Measurements from ENCODE around the gene KLHL28. TPM values are rescaled to one million over a fixed set of nuclear protein-coding genes. Genes with fewer than 3 reads are reported as not detected.

The KLHL28 gene, protein sequence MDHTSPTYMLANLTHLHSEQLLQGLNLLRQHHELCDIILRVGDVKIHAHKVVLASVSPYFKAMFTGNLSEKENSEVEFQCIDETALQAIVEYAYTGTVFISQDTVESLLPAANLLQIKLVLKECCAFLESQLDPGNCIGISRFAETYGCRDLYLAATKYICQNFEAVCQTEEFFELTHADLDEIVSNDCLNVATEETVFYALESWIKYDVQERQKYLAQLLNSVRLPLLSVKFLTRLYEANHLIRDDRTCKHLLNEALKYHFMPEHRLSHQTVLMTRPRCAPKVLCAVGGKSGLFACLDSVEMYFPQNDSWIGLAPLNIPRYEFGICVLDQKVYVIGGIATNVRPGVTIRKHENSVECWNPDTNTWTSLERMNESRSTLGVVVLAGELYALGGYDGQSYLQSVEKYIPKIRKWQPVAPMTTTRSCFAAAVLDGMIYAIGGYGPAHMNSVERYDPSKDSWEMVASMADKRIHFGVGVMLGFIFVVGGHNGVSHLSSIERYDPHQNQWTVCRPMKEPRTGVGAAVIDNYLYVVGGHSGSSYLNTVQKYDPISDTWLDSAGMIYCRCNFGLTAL
- 10 to 100 TPM in 10 of 12 donors, 1 to 10 TPM in 1, not detected in 1; 9.2 to 21.6 (median 18.0) TPM for polyA plus RNA-seq (ENCODE audit: insufficient read length in 12 of 12)
- long read RNA-seq, donor 1, full-length matches to known transcripts = 1 of 1 reads
- long read RNA-seq, donor 1, partial matches to known transcripts = 0 of 1 reads
- long read RNA-seq, donor 1, other reads (novel, unspliced or antisense) = 0 of 1 reads
- long read RNA-seq, donor 2, full-length matches to known transcripts = 2 of 2 reads
- long read RNA-seq, donor 2, partial matches to known transcripts = 0 of 2 reads
- long read RNA-seq, donor 2, other reads (novel, unspliced or antisense) = 0 of 2 reads
- long read RNA-seq, donor 3, full-length matches to known transcripts = 1 of 1 reads
- long read RNA-seq, donor 3, partial matches to known transcripts = 0 of 1 reads
- long read RNA-seq, donor 3, other reads (novel, unspliced or antisense) = 0 of 1 reads
- long read RNA-seq, donor 4, full-length matches to known transcripts = 2 of 2 reads
- long read RNA-seq, donor 4, partial matches to known transcripts = 0 of 2 reads
- long read RNA-seq, donor 4, other reads (novel, unspliced or antisense) = 0 of 2 reads
- long read RNA-seq, donor 5, full-length matches to known transcripts = 3 of 27 reads
- long read RNA-seq, donor 5, partial matches to known transcripts = 18 of 27 reads
- long read RNA-seq, donor 5, other reads (novel, unspliced or antisense) = 6 of 27 reads
- long read RNA-seq, donor 6 = 0 reads
- long read RNA-seq, donor 7, full-length matches to known transcripts = 4 of 4 reads
- long read RNA-seq, donor 7, partial matches to known transcripts = 0 of 4 reads
- long read RNA-seq, donor 7, other reads (novel, unspliced or antisense) = 0 of 4 reads
- long read RNA-seq, donor 8, full-length matches to known transcripts = 5 of 62 reads
- long read RNA-seq, donor 8, partial matches to known transcripts = 57 of 62 reads
- long read RNA-seq, donor 8, other reads (novel, unspliced or antisense) = 0 of 62 reads
- long read RNA-seq, donor 9 = 0 reads
- long read RNA-seq, donor 10, full-length matches to known transcripts = 1 of 1 reads
- long read RNA-seq, donor 10, partial matches to known transcripts = 0 of 1 reads
- long read RNA-seq, donor 10, other reads (novel, unspliced or antisense) = 0 of 1 reads
- long read RNA-seq, donor 11, partial matches to known transcripts = 19 of 20 reads
- long read RNA-seq, donor 11, other reads (novel, unspliced or antisense) = 0 of 20 reads

- DNase-seq = peak; percentile 100
Measured at GRCh38 chr14:44961554-44962333, at the start of gene KLHL28, which contains the start of gene TOGARAM1. TSS of gene KLHL28 (minus strand) at chr14:44961947. CDS start at chr14:44945928, 16,019 bp downstream. TSS of gene TOGARAM1 (plus strand) at chr14:44962190. CDS start at chr14:44962422, 232 bp downstream.

GRCh38 chr14:45003924-45004323 is 42.2 kb upstream of the KLHL28 start:
- DNase-seq = no peak

DNA sequence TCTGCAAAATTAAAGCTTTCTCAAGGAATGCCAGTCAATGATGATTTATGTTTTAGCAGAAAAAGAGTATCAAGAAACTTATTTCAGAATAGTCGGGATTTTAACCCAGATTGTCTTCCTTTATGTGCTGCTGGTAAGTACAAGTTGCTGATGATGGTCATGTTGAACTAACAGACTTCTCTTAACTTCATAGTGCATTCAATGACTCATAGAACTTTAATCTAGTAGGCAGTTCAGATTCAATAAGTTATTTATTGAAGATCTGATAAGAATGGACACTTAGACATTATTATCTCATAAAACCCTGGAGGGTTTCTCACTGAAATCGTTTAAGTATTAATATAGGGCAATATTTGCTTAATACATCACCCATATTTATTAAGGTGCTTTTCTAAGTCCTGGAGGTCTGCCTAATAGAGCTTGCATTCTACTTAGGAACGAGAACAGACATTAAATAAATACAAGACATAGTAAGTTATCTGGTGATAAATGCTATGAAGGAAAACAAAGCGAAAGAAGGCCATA is 34.1 kb upstream of the KLHL28 start:
- no peak for DNase-seq

GRCh38 chr14:44995196-44995595 is 33.4 kb upstream of the KLHL28 start:
- no peak for DNase-seq

DNA sequence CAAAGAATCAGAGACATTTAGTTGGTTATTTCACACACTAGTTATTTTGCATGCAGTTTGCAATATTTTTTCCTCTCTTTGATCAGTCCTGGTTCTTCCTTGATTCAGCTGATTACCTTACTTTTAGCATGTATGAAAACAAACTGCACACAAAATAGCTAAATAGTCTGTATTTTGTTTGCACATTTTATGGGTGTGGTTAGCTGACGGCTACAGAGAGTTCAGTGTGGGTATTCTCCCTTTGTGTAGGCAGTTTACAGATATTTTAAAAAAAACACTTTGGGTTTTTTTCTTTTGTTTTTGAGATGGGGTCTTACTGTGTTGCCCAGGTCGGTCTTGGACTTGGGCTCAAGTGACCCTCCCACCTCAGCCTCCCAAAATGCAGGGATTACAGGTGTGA is 28.8 kb upstream of the KLHL28 start:
- no peak for DNase-seq

- DNase-seq = no peak
Measured at GRCh38 chr14:44989497-44990440, 28.0 kb upstream of the KLHL28 start.

- DNase-seq = no peak
Measured at GRCh38 chr14:44988694-44989093, 26.9 kb upstream of the KLHL28 start.

DNA sequence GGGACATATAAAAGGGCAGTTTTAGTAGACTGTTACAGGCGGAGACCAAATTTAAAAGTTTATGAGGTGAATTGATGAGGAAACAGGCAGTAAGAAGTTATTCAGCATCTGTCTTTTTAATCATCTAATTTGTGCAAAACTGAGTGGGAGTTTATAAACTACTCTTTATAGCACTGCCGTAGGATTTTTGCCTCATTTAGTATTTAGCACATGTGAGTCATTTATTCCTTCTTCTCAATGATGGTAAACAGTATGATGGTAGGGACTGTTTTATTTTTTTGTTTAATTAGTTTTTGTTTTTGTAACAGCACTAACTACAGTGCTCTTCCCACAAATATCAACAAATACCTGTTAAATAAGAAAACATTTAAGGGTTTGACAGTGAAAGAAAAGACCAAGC is 20.8 kb upstream of the KLHL28 start:
- DNase-seq = no peak

- DNase-seq = no peak
Measured at GRCh38 chr14:44981198-44981597, 19.5 kb upstream of the KLHL28 start.

GRCh38 chr14:44979740-44980356 is 18.1 kb upstream of the KLHL28 start:
- peak; percentile 64 for DNase-seq

- no peak for DNase-seq
Measured at GRCh38 chr14:44979273-44979672, 17.5 kb upstream of the KLHL28 start.

- DNase-seq = no peak
Measured at GRCh38 chr14:44971459-44971858, 9.7 kb upstream of the KLHL28 start.

- DNase-seq = no peak
Measured at GRCh38 chr14:44970907-44971306, 9.2 kb upstream of the KLHL28 start.

DNA sequence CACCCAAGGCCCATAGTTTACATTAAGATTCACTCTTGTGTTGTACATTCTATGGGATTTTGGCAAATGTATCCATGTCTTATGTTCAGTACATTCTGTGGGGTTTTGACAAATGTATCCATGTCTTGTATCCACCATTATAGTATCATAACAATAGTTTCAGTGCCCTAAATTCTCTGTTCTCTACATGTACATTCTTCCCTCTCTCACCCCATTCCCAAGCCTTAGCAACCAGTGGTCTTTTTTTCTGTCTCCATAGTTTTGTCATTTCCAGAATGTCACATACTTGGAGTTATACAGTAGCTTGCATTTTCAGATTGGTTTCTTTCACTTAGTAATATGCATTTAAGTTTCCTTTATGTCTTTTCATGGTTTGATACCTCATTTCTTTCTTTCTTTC is 7.0 kb upstream of the KLHL28 start:
- no peak for DNase-seq

- DNase-seq = no peak
Measured at GRCh38 chr14:44966601-44967336, 5.0 kb upstream of the KLHL28 start.

DNA sequence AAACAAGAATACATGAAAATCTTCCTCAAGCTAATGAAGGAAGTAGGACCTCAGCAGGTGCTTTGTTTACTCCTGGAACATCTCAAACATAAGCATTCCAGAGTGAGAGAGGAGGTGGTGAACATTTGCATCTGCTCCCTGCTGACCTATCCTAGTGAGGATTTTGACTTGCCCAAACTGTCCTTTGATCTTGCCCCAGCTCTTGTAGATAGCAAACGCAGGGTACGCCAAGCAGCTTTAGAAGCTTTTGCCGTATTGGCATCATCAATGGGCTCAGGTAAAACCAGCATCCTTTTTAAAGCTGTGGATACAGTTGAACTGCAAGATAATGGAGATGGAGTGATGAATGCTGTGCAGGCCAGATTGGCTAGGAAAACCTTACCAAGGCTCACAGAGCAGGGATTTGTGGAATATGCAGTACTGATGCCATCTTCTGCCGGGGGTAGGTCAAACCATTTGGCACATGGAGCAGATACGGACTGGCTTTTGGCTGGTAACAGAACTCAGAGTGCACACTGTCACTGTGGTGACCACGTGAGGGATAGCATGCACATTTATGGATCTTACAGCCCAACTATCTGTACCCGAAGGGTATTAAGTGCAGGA is 2.1 kb upstream of the KLHL28 start:
- no peak for DNase-seq

DNA sequence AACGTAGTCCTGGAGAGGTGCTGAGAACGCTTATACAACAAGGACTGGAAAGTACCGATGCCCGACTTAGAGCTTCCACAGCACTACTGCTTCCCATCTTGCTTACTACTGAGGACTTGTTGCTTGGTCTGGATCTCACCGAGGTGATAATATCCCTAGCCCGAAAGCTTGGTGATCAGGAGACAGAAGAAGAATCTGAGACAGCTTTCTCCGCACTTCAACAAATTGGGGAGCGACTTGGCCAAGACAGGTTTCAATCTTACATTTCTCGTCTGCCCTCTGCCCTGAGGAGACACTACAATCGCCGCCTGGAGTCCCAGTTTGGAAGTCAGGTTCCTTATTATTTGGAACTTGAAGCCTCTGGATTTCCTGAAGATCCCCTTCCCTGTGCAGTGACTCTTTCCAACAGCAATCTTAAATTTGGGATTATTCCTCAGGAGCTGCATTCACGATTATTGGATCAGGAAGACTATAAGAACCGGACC is 1.3 kb upstream of the KLHL28 start:
- DNase-seq = no peak
